Measurements from ENCODE around the gene FOSL1.

DNA sequence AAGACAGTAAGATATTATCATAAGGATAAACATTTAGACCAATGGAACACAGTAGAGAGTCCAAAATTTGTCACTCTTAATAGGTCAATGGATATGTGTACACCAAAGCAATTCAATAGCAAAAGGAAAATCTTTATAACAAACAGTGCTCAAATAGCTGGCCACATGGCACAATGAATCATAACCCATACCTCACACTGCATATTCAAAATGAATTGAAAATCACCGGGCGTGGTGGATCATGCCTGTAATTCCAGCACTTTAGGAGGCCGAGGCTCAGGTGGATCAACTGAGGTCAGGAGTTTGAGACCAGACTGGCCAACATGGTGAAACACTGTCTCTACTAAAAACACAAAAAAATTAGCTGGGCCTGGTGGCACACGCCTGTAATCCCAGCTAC is 58.0 kb downstream of the FOSL1 start:
- TF ChIP-seq, protein P1, sequence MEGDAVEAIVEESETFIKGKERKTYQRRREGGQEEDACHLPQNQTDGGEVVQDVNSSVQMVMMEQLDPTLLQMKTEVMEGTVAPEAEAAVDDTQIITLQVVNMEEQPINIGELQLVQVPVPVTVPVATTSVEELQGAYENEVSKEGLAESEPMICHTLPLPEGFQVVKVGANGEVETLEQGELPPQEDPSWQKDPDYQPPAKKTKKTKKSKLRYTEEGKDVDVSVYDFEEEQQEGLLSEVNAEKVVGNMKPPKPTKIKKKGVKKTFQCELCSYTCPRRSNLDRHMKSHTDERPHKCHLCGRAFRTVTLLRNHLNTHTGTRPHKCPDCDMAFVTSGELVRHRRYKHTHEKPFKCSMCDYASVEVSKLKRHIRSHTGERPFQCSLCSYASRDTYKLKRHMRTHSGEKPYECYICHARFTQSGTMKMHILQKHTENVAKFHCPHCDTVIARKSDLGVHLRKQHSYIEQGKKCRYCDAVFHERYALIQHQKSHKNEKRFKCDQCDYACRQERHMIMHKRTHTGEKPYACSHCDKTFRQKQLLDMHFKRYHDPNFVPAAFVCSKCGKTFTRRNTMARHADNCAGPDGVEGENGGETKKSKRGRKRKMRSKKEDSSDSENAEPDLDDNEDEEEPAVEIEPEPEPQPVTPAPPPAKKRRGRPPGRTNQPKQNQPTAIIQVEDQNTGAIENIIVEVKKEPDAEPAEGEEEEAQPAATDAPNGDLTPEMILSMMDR (IDR thresholded peaks at IDR 0.05), result no peak
- no peak for TF ChIP-seq POLR2A (IDR thresholded peaks at IDR 0.05)
